ENCODE results near the gene PSMB10. TPM values are rescaled to one million over a fixed set of nuclear protein-coding genes. Genes with fewer than 3 reads are reported as not detected.

PSMB10 gene
- total and polyA plus RNA-seq, 2 of the 8 experiments (the other 6 are each of a cell fraction or from before 2014, with no cell fraction given), result 32.1 to 61.9 TPM

GRCh38 chr16:67967958-67968399 lies 31.3 kb upstream of the PSMB10 start:
- H3K36me3 ChIP-seq (ENCODE audit: control insufficient read depth in 2 of 4, insufficient read depth in 4 of 4, low read length in 3 of 4), result peaks cover 0 to 2% (median 0%) of the 10 kb centered on the region in 4 experiments; a peak in 1 of 8 replicates
- ChIA-PET CTCF (ENCODE audit: partially characterized antibody) (interaction anchor here (1.1 to 10.9 kb wide), 2 partner anchors 23 to 109 kb away, joined by 3 to 90 read pairs; partner anchors contain the start of gene LCAT), POLR2A (ENCODE audit: partially characterized antibody) (interaction anchor here (0.6 to 2.8 kb wide), 4 partner anchors 14 to 78 kb away, joined by 3 to 8 read pairs (median 4); partner anchors contain the start of genes DDX28 and DUS2)
- H3K4ac ChIP-seq (replicated peaks; ENCODE audit: insufficient read length, low read depth, low read length), result no peak overlapping the region
- H3K56ac ChIP-seq (replicated peaks; ENCODE audit: insufficient read length, low read depth, low read length), result no peak overlapping the region
- H4K8ac ChIP-seq (ENCODE audit: extremely low read depth, insufficient read depth, low read length), result peak overlapping the region; percentile 84; the same call in 1 of the 2 replicates
- peak overlapping the region; percentile 48 to 67 (median 64) for H3K4me3 ChIP-seq (ENCODE audit: extremely low read depth in 1 of 4, insufficient read depth in 2 of 4, low read depth in 3 of 4, low read length in 4 of 4)
- peaks cover 0 to 19% of the 10 kb centered on the region in 2 experiments for H4K20me1 ChIP-seq (replicated peaks in 1 of 2; ENCODE audit: control insufficient read depth in 1 of 2, insufficient read depth in 2 of 2, low read length in 2 of 2)
- no peaks in the 10 kb centered on the region for H3K9me3 ChIP-seq (ENCODE audit: insufficient read depth in 2 of 2, low read depth in 1 of 2, low read length in 1 of 2)
- H2BK15ac ChIP-seq (ENCODE audit: low read length), result 0 out of 2 replicates have a peak overlapping the region, but pooled peaks have one; percentile 12
- H2BK12ac ChIP-seq (ENCODE audit: low read depth, low read length), result 0 out of 2 replicates have a peak overlapping the region, but pooled peaks have one; percentile 70
- H3K4me1 ChIP-seq (replicated peaks in 1 of 4; ENCODE audit: control insufficient read depth in 3 of 4, insufficient read depth in 4 of 4, low read length in 3 of 4), result peaks cover 6 to 25% (median 19%) of the 10 kb centered on the region in 4 experiments
- H2BK20ac ChIP-seq (ENCODE audit: low read length), result no peak overlapping the region
- DNase-seq (ENCODE audit: low read depth in 1 of 2, low spot score in 2 of 2) (peak in 1 of 2 experiments; percentile 60), FAIRE-seq (no peak)
- no peaks in the 10 kb centered on the region for H3K27me3 ChIP-seq (replicated peaks in 1 of 4; ENCODE audit: control insufficient read depth in 3 of 4, extremely low read depth in 1 of 4, insufficient read depth in 3 of 4, low read length in 3 of 4)
- H2BK120ac ChIP-seq (replicated peaks; ENCODE audit: low read depth, low read length), result no peak overlapping the region
- H4K91ac ChIP-seq (replicated peaks; ENCODE audit: insufficient read length, low read length), result no peak overlapping the region
- peaks cover 0 to 4% of the 10 kb centered on the region in 2 experiments; a peak in 2 of 4 replicates for H3K79me2 ChIP-seq (ENCODE audit: control insufficient read depth in 1 of 2, insufficient read depth in 2 of 2, low read length in 2 of 2)
- 0 out of 2 replicates have a peak overlapping the region, but pooled peaks have one; percentile 60 for H2BK5ac ChIP-seq (ENCODE audit: low read depth, low read length)
- H3K4me2 ChIP-seq (ENCODE audit: insufficient read depth in 1 of 2, low read depth in 2 of 2, low read length in 2 of 2), result peak overlapping the region; percentile 75 to 77
- H3K9ac ChIP-seq (replicated peaks in 1 of 4; ENCODE audit: extremely low read depth in 1 of 4, low read depth in 3 of 4, low read length in 3 of 4), result peak overlapping the region; percentile 2 to 68 (median 26); a peak in 4 of 7 replicates
- H3K23ac ChIP-seq (ENCODE audit: insufficient read length), result no peak overlapping the region
- no peak overlapping the region; the same call in 1 of the 2 replicates for H2AFZ ChIP-seq (ENCODE audit: low read length)
- H3K14ac ChIP-seq (ENCODE audit: insufficient read length), result no peak overlapping the region
- H3K27ac ChIP-seq (ENCODE audit: low read depth, low read length), result no peak overlapping the region
- peak overlapping the region; percentile 32; the same call in 1 of the 2 replicates for H3K18ac ChIP-seq (ENCODE audit: extremely low read depth, low read length)
- H4K5ac ChIP-seq (ENCODE audit: insufficient read length, low read depth, low read length), result no peak overlapping the region
- H3K23me2 ChIP-seq (ENCODE audit: low read depth, low read length), result peaks cover 7% of the 10 kb centered on the region; the same call in 1 of the 2 replicates
- H2AK5ac ChIP-seq (ENCODE audit: low read depth, low read length), result no peak overlapping the region
- TF ChIP-seq ASH2L (IDR thresholded peaks at IDR 0.05; ENCODE audit: low read length) (peak; percentile 57), EP300 (IDR thresholded peaks at IDR 0.05; ENCODE audit: borderline replicate concordance in 1 of 2, low read depth in 2 of 2, low read length in 2 of 2) (no peak)
- 1% methylated on average over 41 of the region's 45 CpGs; no CpG with 5 or more reads in 1 of the 2 experiments for WGBS, 2 experiments (ENCODE audit: extremely low coverage in 1 of 2, insufficient coverage in 1 of 2, insufficient read length in 1 of 2, insufficient replicate concordance in 2 of 2, low coverage in 1 of 2, low lambda C conversion rate in 2 of 2, missing lambda C conversion rate in 1 of 2)
- H3K79me1 ChIP-seq (ENCODE audit: low read depth, low read length), result peaks cover 20% of the 10 kb centered on the region; the same call in 1 of the 2 replicates

All from H1 (cell line).